GM18511 (cell line): ENCODE data around the gene GNLY.

Experiments
- ATAC-seq: cut with Tn5 transposase; IDR thresholded peaks from one replicate; pipeline ENCODE4 v1.9.1; 2021; ENCODE audit warnings: mild to moderate bottlenecking, moderate library complexity; ENCODE audit not compliant: unreplicated experiment

Gene GNLY

DNA sequence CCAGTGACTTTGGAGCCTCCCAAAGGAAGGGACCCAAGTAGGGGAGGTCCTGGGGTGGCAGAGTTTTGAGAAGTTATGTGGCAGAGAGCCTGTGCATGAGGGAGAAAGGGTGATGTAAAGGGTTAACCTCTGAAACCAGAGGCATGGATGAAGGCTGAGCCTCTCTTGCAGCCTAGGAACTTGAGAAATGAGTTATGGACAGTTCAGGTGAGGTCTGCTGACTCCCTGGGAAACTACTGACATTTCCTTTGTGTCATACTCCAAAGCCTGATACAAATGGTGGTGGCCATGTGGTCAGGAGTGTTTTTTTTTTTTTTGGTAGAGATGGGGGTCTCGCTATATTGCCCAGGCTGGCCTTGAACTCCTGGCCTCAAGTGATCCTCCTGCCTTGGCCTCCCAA, 12.4 kb upstream of the GNLY start:
- no peak for ATAC-seq

DNA sequence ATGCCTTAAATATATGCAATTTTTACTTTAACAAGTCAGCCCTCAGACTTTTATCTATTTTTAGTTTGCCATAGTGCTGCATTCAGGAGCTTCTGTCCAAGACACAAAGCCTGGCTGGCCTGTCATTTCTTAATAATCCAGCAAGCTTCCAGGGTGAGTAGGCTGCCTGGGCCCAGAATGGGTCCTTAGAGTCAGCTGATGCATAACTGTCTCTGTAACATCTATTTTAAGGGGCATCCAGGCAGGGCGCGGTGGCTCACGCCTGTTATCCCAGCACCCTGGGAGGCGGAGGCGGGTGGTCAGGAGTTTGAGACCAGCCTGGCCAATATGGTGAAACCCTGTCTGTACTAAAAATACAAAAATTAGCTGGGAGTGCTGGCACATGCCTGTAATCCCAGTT, 11.8 kb upstream of the GNLY start:
- ATAC-seq: no peak

GRCh38 chr2:85684380-85684779, 9.8 kb upstream of the GNLY start:
- ATAC-seq: no peak

DNA sequence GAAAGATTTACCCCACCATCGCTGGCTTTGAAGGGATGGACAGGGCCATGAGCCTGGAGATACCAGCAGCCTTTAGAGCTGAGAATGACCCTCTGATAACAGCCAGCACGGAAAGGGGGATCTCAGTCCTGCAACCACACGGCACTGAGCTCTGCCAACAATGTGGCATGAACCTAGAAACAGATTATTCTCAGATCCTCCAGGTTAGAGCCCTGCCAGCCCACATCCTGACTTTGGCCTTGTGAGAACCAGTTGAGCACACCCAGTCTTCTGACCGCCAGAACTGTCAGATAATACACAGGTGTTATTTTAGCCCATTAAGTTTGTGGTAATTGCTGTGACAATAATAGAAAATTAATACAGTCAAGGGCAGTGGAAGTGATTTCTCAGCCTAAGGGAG, 9.4 kb upstream of the GNLY start:
- ATAC-seq: no peak

DNA sequence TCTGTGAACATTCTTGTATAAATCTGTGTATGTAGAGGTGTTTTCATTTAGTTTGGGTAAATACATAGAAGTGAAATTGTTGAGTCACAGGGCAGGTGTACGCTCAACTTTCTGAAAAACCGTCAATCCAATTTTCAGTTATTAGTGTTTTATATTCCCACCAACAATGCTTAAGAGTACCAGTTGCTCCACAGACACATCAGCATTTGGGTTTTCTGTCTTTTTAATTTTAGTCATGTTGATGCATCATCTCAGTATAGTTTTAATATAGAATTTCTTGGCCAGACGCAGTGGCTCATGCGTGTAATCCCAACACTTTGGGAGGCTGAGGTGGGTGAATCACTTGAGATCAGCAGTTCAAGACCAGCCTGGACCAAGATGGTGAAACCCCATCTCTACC, 3.2 kb upstream of the GNLY start:
- no peak for ATAC-seq

DNA sequence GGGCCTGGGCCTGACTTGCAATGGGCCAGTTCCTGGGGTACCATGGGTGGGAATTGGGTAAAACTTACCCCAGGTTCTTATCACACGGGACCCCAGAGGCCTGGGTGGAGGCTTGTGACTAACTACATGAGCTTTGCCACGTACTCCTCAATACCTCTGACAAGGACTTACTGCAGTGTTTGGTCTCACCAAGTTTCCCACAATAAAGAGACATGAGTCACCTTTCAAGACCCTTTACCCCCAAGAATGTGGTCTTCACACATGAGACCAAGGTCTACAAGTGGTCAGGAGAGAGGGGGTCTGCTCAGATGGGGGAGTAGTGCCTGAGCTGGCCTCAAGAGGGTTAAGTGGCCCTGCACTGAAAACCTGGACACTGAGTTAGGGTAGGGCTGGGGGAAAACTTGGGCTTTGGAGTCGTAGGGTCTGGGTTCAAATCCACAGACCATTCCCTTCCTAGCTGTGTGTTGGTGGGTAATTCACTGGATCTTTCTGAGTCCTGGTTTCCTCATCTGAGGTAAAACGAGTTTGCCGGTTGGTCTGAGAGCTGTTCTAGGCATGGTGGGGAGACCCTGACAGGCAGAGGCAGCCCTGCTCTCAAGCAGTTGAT, 2.0 kb upstream of the GNLY start:
- no peak for ATAC-seq

GRCh38 chr2:85695121-85695520, 963 bp downstream of the GNLY start:
- ATAC-seq: no peak

GRCh38 chr2:85695691-85696668, 1.8 kb downstream of the GNLY start:
- ATAC-seq: no peak

- no peak for ATAC-seq
These were observed 2.9 kb downstream of the GNLY start for GRCh38 chr2:85697096-85697495.

- no peak for ATAC-seq
These were observed 3.6 kb downstream of the GNLY start for GRCh38 chr2:85697716-85698115.

DNA sequence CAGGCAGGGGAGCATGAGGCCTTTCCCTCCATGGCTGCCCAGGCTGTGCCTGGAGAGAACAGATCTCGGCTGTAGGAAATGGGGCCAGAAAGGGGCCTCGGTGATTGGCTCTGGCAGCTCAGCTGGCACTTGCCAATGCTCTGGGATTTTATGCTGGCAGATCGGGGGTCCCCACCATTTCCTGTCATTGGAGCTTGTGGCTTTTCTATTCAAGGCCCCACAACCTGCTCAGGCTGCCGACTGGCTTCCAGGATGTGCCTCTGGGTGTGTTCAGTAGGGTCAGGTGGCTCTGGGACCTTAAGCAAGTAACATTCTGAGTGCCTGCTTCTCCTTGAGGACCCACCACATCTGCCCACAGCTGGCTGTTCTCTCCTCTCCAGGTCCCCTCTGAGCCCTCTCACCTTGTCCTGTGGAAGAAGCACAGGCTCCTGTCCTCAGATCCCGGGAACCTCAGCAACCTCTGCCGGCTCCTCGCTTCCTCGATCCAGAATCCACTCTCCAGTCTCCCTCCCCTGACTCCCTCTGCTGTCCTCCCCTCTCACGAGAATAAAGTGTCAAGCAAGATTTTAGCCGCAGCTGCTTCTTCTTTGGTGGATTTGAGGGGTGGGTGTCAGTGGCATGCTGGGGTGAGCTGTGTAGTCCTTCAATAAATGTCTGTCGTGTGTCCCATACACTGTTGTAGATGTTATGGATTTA, 4.2 kb downstream of the GNLY start:
- no peak for ATAC-seq

DNA sequence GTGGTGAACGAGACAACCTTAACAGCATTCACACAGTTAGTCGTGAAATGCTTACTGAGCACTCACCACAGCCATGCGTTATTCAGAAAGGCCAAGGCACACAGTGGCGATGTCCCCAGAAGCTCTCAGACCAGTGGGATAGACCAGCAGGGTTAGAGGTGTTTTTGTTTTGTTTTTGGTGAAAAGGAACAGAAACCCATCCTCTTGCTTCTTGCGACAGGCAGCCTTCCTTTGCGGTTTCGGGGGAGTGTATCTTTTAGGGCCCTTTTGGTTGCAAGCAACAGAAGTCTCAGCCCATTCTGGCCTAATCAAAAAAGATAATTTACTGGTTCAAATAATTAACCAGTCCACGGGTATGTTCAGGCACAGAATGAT, 4.7 kb downstream of the GNLY start:
- no peak for ATAC-seq

- no peak for ATAC-seq
These were observed 5.2 kb downstream of the GNLY start for GRCh38 chr2:85699325-85699724.

DNA sequence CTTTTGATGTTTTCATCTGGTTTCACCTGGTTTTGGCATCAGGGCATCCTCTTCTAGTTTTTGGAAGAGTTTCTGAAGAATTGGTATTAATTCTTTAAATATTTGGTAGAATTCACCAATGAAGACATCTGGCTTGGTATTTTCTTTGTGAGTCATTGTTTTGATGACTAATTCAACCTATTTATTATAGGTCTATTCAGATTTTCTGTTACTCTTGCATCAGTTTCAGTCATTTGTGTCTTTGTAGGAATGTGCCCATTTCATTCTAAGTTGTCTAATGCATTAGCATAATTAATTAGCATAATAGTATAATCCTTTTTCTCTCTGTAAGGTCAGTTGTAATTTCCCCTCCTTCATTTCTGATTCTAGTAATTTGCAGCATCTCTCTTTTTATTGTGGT, 8.0 kb downstream of the GNLY start:
- ATAC-seq: no peak

GRCh38 chr2:85702800-85703199, 8.6 kb downstream of the GNLY start:
- no peak for ATAC-seq

GRCh38 chr2:85703329-85703728, 9.2 kb downstream of the GNLY start:
- no peak for ATAC-seq

DNA sequence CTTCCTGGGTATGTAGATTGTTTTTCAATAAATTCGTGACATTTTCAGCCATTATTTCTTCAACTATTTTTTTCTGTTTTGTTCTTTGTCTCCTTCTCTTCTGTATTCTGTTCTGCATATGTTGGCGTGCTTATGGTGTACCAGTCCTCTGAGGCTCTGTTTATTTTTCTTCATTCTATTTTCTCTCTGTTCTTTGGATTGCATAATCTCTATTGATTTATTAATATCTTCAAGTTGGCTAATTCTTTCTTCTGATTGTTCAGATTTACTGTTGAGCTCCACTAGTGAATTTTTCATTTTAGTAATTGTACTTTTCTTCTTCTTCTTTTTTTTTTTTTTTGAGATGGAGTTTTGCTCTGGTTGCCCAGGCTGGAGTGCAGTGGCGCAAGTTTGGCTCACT, 9.9 kb downstream of the GNLY start:
- ATAC-seq: no peak

DNA sequence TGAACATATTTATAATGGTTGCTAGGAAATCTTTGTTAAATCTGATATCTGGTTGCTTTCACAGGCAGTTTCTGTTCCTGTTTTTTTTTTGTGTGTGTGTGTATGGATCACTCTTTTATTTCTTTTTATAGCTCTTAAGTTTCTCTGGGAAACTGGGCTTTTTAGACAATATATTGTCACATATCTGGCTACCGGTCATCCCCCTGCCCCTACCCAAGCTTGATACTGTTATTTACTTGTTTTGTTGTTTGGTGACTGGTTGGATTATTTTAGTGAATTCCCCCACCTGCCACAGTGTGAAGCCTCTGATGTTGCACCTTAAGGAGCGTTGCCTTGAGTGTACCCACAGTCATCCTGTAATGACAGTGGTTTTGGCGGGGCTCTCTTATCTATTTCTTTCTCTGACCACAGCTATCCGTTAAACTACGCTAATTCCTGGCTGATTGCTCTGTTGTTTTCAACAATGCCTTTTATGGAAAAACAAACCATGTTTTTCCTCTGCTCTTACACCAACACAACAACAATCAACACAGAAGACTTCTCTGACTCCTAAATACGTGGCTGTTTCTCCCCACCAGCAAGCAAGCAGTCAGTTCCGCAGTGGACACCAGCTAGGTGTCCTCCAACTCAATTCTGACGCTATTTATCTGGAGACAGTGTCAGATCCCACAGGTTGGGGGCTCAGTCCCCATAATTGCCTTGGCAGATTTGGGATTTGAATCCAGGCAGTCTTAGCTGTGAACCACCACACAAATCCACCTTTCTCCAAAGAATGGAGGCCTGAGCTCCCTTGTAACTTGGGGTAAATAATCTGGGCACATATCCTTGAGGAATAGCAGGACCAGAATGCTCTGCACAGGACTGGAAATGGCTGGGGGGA, 10.9 kb downstream of the GNLY start:
- peak; percentile 75 for ATAC-seq

DNA sequence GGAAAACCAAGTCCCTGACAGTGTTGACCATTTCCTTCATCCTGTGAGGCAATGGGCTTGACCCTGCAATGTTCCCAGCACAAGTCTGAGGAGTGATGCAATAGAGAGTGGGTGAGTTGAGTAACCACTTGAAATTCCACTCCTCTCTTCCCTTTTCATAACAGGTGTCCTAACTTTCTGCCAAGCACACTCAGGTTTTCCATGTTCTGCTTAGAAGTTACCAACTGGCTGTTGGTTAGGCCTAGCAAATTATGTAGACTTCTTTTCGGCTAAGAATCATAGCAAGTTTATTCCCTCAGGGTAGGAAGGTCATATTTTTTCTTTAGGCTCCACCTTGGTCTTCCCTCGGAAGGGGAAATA, 11.5 kb downstream of the GNLY start:
- no peak for ATAC-seq

GRCh38 chr2:85706063-85706462, 11.9 kb downstream of the GNLY start:
- no peak for ATAC-seq
